Common myeloid progenitor, CD34-positive (primary cell): ENCODE results near the gene PTPRN2.

ENCODE experiments used
- CTCF ChIA-PET: fragments of 350-600 bp; sonication (Branson Sonifier 250); formaldehyde crosslinking; loops from one replicate; lab custom pipeline; 2021; ENCODE audit warnings: antibody characterized with exemption; lab: Charles Lee
- POLR2A ChIA-PET: fragments of 350-600 bp; sonication (Branson Sonifier 250); formaldehyde crosslinking; loops from one replicate; lab custom pipeline; 2021; ENCODE audit warnings: antibody characterized with exemption; lab: Charles Lee
- DNase-seq, 3 donors: peaks; one replicate each; pipeline versions ENCODE4 v3.0.0 to v3.0.0-alpha.2; 2013
- H3K27ac ChIP-seq, 2 experiments: 1 replicate in 1 of 2; 2 replicates in 1 of 2; pipeline ENCODE4 v1.7.0; 2013; ENCODE audit warnings: inconsistent platforms in 2 of 2, low read length in 2 of 2, mild to moderate bottlenecking in 2 of 2, low read depth in 1 of 2, moderate library complexity in 1 of 2; ENCODE audit not compliant: severe bottlenecking in 2 of 2, insufficient read depth in 1 of 2, poor library complexity in 1 of 2
- H3K27me3 ChIP-seq, 5 experiments: replicated peaks in 2 of 5; 1 replicate in 3 of 5; 2 replicates in 2 of 5; pipeline versions ENCODE4 v1.6.1 to v1.7.0; 2013; ENCODE audit warnings: low read length in 4 of 5, mild to moderate bottlenecking in 2 of 5, moderate library complexity in 2 of 5, inconsistent platforms in 1 of 5; ENCODE audit not compliant: insufficient read depth in 5 of 5, control insufficient read depth in 4 of 5
- H3K36me3 ChIP-seq, 4 experiments: 1 replicate in 2 of 4; 2 replicates in 2 of 4; pipeline versions ENCODE4 v1.6.1 to v1.7.0; 2013; ENCODE audit warnings: low read length in 3 of 4, control low read depth in 1 of 4, mild to moderate bottlenecking in 1 of 4; ENCODE audit not compliant: control insufficient read depth in 4 of 4, insufficient read depth in 4 of 4
- H3K4me1 ChIP-seq, 4 experiments: 1 replicate in 3 of 4; 2 replicates in 1 of 4; pipeline versions ENCODE4 v1.6.1 to v1.7.1; 2013; ENCODE audit warnings: low read length in 3 of 4, mild to moderate bottlenecking in 3 of 4, control low read depth in 1 of 4, inconsistent platforms in 1 of 4, moderate library complexity in 1 of 4; ENCODE audit not compliant: control insufficient read depth in 4 of 4, insufficient read depth in 4 of 4; ENCODE audit errors: control extremely low read depth in 1 of 4
- H3K4me3 ChIP-seq, 7 experiments: 1 replicate in 4 of 7; 2 replicates in 3 of 7; pipeline versions ENCODE4 v1.5.1 to v1.7.0; 2013; ENCODE audit warnings: mild to moderate bottlenecking in 7 of 7, low read length in 6 of 7, moderate library complexity in 6 of 7, inconsistent platforms in 2 of 7, low read depth in 2 of 7, control low read depth in 1 of 7; ENCODE audit not compliant: insufficient read depth in 4 of 7, control insufficient read depth in 1 of 7; ENCODE audit errors: extremely low read depth in 1 of 7
- H3K9me3 ChIP-seq, 5 experiments: 1 replicate in 4 of 5; 2 replicates in 1 of 5; pipeline versions ENCODE4 v1.6.1 to v1.7.1; 2013; ENCODE audit warnings: low read length in 4 of 5, mild to moderate bottlenecking in 2 of 5, inconsistent platforms in 1 of 5, low read depth in 1 of 5, moderate library complexity in 1 of 5; ENCODE audit not compliant: control insufficient read depth in 4 of 5, insufficient read depth in 2 of 5; ENCODE audit errors: control extremely low read depth in 1 of 5
- WGBS: methylation state at CpG from one replicate; pipeline ENCODE4 v1.1.5; 2013; ENCODE audit not compliant: insufficient coverage; 5-methylcytosine and 5-hydroxymethylcytosine counted together

The PTPRN2 gene

GRCh38 chr7:157653827-157654207 is 933.8 kb downstream of the PTPRN2 start:
- H3K27me3 ChIP-seq, result peaks cover 0 to 9% (median 3%) of the 10 kb centered on the region in 5 experiments
- H3K4me1 ChIP-seq, result peaks cover 0 to 11% (median under 1%) of the 10 kb centered on the region in 4 experiments
- no peaks in the 10 kb centered on the region for H3K9me3 ChIP-seq
- H3K36me3 ChIP-seq, result no peaks in the 10 kb centered on the region
- no peak overlapping the region for H3K27ac ChIP-seq
- DNase-seq, result no peak
- ChIA-PET CTCF (no interaction called here), POLR2A (no interaction called here)
- 94% methylated on average over 3 of the region's 28 CpGs for WGBS
- no peak overlapping the region for H3K4me3 ChIP-seq

GRCh38 chr7:157652954-157653826 is 934.4 kb downstream of the PTPRN2 start:
- WGBS, result 87% methylated on average over 29 of the region's 32 CpGs
- Histone ChIP-seq H3K9me3 (no peaks in the 10 kb centered on the region), H3K4me1 (peaks cover 0 to 5% (median under 1%) of the 10 kb centered on the region in 4 experiments), H3K27me3 (peaks cover 0 to 6% (median 3%) of the 10 kb centered on the region in 5 experiments), H3K27ac (no peak overlapping the region), H3K36me3 (no peaks in the 10 kb centered on the region), H3K4me3 (no peak overlapping the region)
- CTCF ChIA-PET, result no interaction called here
- no peak for DNase-seq
- POLR2A ChIA-PET, result no interaction called here

- no peak overlapping the region for H3K4me3 ChIP-seq
- H3K27me3 ChIP-seq, result peaks cover 0 to 4% (median 3%) of the 10 kb centered on the region in 5 experiments
- DNase-seq, result no peak
- WGBS, result 93% methylated on average over 10 of the region's 18 CpGs
- H3K36me3 ChIP-seq, result no peaks in the 10 kb centered on the region
- H3K27ac ChIP-seq, result no peak overlapping the region
- POLR2A ChIA-PET, result no interaction called here
- H3K9me3 ChIP-seq, result no peaks in the 10 kb centered on the region
- no peaks in the 10 kb centered on the region for H3K4me1 ChIP-seq
- CTCF ChIA-PET, result no interaction called here
Observed at GRCh38 chr7:157652161-157652953, 935.3 kb downstream of the PTPRN2 start.

GRCh38 chr7:157651366-157652160 is 936.1 kb downstream of the PTPRN2 start:
- H3K27ac ChIP-seq, result no peak overlapping the region
- ChIA-PET CTCF (no interaction called here), POLR2A (no interaction called here)
- no peak overlapping the region for H3K4me3 ChIP-seq
- DNase-seq, result no peak
- no peaks in the 10 kb centered on the region for H3K36me3 ChIP-seq
- H3K9me3 ChIP-seq, result no peaks in the 10 kb centered on the region
- peaks cover 0 to 4% (median 3%) of the 10 kb centered on the region in 5 experiments for H3K27me3 ChIP-seq
- 91% methylated on average over 25 of the region's 28 CpGs for WGBS
- no peaks in the 10 kb centered on the region for H3K4me1 ChIP-seq

- no peak for DNase-seq
- WGBS, result 94% methylated on average over 13 of the region's 19 CpGs
- H3K4me3 ChIP-seq, result no peak overlapping the region
- H3K9me3 ChIP-seq, result no peaks in the 10 kb centered on the region
- H3K4me1 ChIP-seq, result no peaks in the 10 kb centered on the region
- H3K36me3 ChIP-seq, result no peaks in the 10 kb centered on the region
- H3K27me3 ChIP-seq, result peaks cover 0 to 4% (median 3%) of the 10 kb centered on the region in 5 experiments
- ChIA-PET CTCF (no interaction called here), POLR2A (no interaction called here)
- H3K27ac ChIP-seq, result no peak overlapping the region
Observed at GRCh38 chr7:157650801-157651200, 936.8 kb downstream of the PTPRN2 start.

GRCh38 chr7:157650131-157650631 is 937.4 kb downstream of the PTPRN2 start:
- DNase-seq, result no peak
- Histone ChIP-seq H3K36me3 (no peaks in the 10 kb centered on the region), H3K4me1 (no peaks in the 10 kb centered on the region), H3K9me3 (no peaks in the 10 kb centered on the region), H3K4me3 (no peak overlapping the region), H3K27ac (no peak overlapping the region), H3K27me3 (peaks cover 0 to 4% (median 3%) of the 10 kb centered on the region in 5 experiments)
- 93% methylated on average over 24 of the region's 25 CpGs for WGBS
- POLR2A ChIA-PET, result no interaction called here
- CTCF ChIA-PET, result no interaction called here
